GM18861 (cell line): ENCODE measurements around the gene GYPA.
"Not testable (repeated sequence)": the region's sequence is repeated elsewhere in the genome, so short reads cannot be mapped to it uniquely, and the experiment has no call there.

Source experiments
- ATAC-seq: cut with Tn5 transposase; IDR thresholded peaks from one replicate; pipeline ENCODE4 v1.9.1; 2021; ENCODE audit not compliant: unreplicated experiment

The GYPA gene

DNA sequence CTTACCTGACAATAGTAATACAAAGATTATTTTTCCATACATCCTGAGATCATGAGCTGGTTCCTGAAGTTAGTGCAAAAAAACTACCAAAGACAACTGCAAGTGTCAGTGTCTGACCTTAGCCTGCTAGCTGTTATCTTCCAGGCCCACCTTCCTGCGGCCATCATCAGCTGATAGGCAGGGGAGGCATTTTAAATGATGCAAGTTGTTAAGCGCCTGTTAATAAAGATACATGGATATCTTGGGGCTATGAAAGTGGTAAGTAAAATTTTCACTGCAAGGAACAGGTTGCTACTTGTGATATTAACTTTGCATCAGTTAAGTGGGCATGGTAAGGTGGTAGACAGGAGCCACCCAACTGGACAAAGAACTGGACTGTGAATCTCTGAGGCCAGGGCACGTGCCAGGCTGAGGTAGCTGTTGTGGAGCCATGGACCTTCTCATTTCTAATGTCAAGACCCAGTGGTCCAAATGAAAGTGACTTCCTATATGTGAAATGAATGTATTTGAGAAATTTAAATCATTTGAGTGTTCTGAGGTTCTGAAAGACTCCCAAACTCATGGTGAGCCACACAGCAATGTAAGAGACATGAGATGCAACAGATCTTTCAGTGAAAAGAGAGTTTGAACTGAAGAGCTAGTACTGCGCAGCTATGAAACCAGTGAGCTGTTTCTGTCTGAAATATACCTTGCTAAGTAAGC lies at the start of gene GYPA:
Gene GYPA (minus strand): TSS at position 125 of the 702 bp plus-strand sequence. CDS start 83 bp downstream, at position 42.
- not testable (repeated sequence) for ATAC-seq

DNA sequence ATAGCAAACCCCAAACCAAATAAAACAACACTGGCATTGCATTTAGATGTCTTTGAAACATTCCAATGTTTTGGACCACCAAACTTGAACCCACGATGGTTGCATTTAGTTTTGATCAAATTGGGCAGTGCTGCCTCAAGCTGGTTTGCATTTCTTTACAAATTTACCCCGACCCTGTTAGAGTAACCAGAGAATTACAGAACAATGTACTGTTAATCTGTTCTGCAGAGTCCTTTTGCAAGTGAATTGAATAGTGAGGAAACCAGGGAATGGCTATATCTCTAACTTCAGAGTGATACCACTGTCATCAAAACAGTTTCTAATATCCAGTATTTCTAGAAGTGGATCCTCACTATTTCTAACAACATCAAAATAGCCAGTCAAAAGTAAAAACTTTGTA lies 49.5 kb upstream of the GYPA start:
- no peak for ATAC-seq

GRCh38 chr4:144189121-144189520 lies 48.6 kb upstream of the GYPA start:
- ATAC-seq: peak; percentile 75

GRCh38 chr4:144185086-144185485 lies 44.6 kb upstream of the GYPA start:
- peak; percentile 29 for ATAC-seq

DNA sequence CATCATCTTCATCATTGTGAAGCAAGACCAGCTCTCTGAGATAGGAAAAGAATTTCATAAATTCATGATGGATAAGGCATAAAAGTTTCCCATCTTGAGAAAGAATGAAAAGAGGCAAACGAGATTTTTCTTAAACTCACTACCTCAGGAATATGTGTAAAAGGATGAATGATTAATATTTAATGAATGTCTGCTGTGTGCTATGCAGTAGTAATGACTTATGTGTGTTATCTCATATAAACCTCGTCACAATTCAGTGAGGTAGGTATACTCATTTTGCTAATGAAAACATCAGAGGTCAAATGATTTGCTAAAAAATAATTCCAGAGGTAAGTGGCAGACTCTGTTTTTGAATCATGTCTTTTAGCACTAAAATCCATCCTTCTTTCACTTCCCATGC lies 42.6 kb upstream of the GYPA start:
- ATAC-seq: no peak

- ATAC-seq: peak; percentile 51
These were observed 40.9 kb upstream of the GYPA start for GRCh38 chr4:144181391-144181790.

- no peak for ATAC-seq
These were observed 38.7 kb upstream of the GYPA start for GRCh38 chr4:144179152-144179739.

DNA sequence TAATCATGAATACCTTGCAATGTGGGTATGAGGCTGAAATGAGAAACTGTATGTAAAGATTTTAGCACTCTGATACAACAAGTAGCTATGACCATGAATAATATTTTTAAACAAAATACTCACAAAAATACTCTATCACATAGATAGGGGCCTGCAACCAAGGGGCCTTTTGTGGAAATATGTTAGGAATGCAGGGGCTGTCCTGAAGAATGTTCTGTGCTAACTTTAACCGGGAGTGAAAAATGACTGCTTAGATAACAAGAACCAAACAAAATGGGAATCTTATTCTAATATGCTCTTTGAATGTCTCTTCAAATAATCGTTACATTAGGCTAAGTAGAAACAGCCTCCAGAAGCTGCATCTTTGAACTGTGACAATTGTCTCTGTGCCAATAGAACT lies 37.9 kb upstream of the GYPA start:
- no peak for ATAC-seq

GRCh38 chr4:144176476-144176875 lies 36.0 kb upstream of the GYPA start:
- no peak for ATAC-seq

- peak; percentile 77 for ATAC-seq
These were observed 34.0 kb upstream of the GYPA start for GRCh38 chr4:144174401-144175067.

DNA sequence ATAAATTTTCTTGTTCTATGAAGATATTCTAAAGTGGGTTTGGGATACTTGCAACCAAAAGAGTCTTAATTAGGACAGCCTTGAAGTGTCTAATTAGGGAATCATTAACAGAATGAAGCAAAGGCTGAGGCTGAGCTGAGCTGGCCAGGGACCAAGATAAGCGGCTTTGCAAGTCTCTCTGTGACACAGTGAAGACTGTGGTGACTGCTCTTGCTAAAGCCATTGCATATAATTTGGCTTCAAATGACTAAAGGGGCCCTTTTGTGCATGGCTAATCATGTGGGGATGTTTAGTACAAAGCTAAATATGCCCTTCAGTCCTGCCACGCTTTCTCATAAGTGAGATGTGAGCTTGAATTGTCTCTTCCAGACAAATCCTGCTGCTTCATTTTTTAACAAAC lies 31.2 kb upstream of the GYPA start:
- no peak for ATAC-seq

- no peak for ATAC-seq
These were observed 28.7 kb upstream of the GYPA start for GRCh38 chr4:144169211-144169610.

GRCh38 chr4:144154044-144154443 lies 13.5 kb upstream of the GYPA start:
- ATAC-seq: no peak

DNA sequence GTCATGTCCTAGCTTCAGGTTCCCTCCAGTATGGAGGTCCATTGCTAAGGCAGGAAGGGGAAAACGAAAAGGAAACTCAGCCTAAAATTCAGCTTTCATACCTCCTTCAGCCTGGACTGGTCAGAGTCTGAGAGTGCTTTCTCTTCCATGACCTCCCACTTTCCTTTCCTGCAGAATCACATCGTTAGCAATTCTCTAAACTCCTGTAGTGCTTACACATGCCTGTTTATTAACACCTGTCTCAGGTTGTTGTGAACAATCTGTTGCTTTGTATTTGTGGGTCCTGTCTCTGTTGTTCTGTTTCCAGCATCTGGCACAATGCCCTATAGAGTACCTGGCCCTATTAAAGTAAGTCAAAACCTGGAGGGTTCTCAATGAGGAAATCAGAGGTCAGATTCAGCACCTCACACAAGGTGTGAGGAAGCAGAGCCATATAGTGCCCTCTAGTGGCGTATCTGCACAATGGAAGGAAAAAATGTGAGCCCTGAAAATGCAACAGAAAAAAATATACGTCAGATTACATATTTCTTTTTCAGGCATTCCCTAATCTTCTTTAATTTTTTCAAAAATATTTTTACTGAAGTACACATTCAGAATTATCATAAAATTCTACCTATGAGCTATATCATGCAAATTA lies 2.3 kb upstream of the GYPA start:
- peak; percentile 73 for ATAC-seq

DNA sequence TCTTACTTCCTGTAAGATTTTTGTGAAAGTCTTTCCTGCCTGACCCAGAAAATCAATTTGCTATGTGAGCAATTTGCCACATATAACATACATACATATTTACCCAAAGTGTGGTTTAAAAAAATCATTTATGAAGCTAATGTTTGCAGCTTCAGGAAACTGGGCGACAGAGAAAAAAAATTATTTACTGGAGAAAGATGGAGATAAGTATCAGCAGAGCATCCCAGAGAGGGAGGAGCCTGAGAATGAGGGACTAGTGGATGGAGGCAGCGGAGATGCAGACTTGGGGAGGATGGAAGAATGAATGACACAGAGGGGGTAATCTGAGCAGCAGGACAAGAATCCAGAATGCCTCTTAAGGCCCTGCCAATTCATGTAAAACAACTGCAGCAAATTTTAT lies 975 bp upstream of the GYPA start:
- ATAC-seq: no peak

- not testable (repeated sequence) for ATAC-seq
These were observed 527 bp downstream of the GYPA start for GRCh38 chr4:144139991-144140390.

DNA sequence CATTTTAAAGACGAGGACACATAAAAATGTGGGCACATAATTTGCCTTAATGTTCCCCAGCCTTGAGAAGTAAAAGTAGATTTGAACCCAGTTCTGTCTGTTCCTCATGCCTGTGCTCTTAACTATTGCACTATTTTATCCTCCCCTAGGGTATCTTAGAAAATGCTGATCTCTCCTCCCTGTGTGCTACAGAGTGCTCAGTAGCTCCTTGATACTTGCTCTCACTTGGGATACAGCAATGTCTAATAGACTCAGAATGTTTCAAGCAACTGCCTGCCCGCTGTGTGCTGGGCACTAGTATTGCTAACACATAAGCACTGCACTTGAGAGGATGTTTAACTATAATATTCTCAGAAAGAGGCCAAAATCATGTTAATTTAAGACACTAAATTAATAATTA lies 971 bp downstream of the GYPA start:
- not testable (repeated sequence) for ATAC-seq

GRCh38 chr4:144138239-144138638 lies 2.3 kb downstream of the GYPA start:
- ATAC-seq: not testable (repeated sequence)

GRCh38 chr4:144137137-144137931 lies 3.2 kb downstream of the GYPA start:
- not testable (repeated sequence) for ATAC-seq

DNA sequence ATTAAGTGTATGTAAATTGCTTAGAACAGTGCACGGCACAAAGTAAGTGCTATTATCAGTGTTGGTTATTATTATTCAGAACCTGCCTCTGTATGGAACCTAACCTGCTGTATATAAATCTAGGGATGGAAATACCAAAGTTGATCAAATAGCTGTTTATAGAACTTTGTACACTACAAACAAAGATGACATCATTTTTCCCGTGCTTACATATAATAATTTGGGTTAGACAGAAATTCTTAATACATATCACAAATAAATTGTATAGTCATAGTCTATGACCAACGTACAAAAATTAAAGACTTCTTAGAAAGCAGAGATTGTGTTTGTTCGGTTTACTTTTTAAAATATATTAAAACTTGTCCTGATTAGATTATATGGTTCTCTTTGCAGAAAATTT lies 4.3 kb downstream of the GYPA start:
- ATAC-seq: not testable (repeated sequence)

- not testable (repeated sequence) for ATAC-seq
These were observed 10.4 kb downstream of the GYPA start for GRCh38 chr4:144130167-144130566.
